KG1 (cell line): ENCODE results near the gene ALPI.

Experiments used
- DNase-seq: peaks from one replicate; lab custom pipeline; 2025; lab: John Stamatoyannopoulos, UW

ALPI gene

GRCh38 chr2:232485757-232486557 lies 30.0 kb downstream of the ALPI start:
- no peak for DNase-seq

DNA sequence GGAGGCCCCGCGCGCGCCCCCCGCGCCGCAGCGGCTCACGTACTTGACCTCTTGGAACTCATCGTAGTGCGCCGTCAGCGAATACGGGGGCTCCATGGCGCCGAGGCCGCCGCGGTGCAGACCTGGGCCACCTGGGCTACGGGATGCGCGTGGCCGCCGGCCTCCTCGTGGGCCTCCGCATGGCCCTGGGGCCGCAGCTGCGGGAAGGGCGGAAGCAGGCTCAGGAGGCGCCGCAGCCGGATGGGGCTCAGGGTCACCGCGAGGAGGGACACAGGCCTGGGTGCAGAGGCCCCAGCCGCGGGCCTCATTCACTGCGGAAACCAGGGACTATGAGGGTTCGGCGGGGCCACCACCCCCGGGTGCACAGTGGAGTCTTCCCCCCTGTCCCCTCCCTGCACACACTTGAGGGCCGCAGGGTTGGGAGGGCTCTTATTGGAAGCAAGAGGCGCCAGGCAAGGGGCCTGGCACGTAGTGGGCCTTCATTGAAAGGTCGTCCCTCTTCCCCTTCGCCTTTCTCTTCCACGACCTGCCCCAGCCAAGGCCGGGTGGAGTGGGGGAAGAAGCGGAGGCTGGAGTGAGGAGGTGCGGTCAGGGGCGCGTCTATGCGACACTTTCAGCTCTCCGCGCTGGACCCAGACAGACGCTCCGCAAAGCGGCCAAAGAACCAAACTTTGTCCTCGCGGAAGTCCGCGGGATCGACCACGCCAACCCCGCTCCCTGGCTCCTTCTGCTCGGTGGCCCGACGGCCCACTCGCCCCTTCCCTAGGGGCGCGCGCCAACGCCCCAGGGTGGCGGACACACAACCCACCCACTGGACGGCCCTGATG lies 30.8 kb downstream of the ALPI start:
- DNase-seq: no peak

DNA sequence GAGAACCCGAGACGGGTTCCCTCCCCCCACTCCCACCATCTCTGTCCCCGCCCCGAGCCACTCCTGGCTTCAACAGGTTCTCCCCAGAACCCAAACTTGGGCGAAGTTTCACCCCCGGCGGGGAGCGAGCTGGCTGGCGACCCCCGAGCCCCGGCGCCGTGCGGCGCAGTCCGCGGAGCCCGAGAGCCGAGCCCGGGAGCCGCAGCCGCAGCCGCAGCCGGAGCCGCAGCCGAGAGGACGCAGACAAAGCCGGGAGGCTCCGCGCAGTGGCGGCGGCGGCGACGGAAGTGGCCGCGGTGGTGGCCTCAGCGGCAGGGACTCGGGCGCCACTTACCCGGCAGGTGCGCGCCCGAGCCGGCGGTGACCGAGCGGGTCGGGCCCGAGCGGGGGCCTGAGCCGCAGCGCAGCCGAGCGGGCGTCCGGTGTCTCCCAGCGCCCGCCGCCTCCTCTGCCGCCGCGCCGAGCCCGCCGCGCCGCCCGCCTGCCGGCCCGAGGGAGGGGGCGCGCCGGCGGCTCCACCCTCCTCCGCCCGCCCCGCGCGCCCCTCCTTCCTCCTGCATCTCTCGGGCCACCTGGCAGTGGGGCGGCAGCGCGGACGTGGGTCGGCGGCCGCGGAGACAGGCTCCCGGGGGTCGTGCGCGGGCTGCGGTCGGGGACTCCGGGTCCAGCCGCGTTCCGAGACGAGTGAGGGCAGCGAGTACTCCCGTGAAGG lies 31.6 kb downstream of the ALPI start, which contains the start of gene ECEL1:
Gene ECEL1, minus strand, starts transcription at position 450 of the 712 bp plus-strand sequence. CDS start 1,181 bp downstream, outside the sequence.
- DNase-seq: no peak

DNA sequence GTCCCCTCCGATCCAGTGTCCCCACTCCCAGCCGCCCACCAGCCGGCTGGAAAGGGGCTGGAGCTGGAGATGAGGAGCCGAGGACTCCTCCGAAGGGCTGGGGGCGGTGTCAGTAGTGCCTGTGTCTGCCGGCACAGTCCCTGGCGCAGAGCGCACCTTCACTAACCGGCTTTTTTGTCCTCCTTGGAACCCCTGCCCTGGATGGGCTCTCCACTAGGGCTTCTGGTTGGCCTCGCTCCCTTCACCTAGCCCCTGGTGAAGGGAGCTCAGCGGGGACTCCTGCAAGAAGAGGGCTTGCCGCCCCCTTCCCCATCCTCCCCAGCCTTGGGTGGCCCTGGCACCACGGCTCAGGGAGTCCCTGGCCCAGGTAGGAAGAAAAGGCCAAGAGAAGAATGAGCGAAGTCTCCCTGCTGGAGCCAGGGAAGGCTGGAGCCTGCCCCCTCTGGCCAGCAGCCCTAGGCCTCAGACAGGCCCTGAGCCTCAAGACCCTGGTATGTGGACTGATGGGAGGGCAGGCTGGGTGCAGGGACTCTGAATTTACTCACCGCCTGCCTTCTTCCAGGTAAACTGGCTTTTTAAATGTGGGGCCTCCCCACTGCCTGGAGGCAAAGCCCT lies 32.3 kb downstream of the ALPI start:
- DNase-seq: no peak

DNA sequence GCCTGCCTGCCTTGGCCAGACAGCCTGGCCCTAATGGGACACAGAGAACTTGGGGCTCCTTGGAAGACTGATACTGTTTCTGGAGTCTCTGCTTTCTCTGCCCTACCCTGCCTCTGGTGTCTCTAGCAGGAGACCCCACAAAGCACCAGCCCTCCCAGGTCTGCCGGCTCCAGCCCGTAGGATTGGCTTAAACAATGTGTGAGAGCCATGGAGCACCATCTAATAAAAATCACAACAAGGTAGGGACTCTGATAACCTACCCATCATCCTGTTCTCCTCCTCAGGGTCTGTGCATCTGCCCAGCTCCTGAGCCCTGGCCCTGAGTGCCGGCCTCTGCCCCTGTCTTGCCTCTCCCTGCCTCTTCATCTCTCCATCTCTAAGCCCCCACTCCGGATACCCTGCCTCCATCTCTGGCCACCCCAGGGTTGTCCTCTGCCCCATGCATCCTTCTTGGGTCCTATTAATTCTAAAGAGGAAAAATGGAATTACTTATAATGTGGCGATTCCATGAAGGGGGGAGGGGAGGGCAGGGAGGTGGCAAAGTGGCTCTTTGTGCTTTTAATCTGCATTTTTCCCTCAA lies 32.9 kb downstream of the ALPI start:
- DNase-seq: no peak

DNA sequence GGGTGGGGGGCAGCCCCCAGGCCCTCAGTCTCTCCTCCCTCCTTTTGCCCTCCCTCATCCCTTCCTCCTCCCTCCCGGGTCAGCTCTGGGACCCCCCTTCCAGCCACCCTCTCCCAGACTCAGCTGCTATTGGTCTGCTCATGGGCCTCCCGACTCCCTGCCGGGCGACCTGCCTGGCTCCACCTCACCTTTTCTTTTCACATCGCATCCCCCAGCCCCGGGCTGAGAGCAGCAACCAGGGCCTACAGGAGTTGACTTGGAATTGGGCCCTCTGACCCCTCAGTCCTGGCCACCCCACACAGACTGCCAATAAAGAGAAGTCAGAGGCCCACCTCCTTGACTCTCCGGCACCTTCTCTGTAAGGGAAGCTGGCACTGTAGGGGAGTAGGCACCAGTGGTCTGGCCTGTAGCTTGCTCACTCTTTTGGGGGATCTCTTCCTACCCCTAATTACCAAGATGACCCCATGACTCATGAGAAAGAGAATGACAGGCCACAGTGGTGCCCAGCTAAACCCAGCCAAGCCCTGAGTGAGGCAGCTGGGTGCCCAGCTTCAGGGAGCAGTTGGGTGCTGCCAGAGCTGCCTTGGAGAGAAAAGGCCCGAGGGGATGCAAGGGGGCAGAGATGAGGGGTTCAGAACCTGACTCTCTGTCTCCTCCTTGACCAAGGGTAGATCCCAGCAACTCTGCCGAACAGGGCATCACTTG lies 33.7 kb downstream of the ALPI start:
- DNase-seq: no peak

DNA sequence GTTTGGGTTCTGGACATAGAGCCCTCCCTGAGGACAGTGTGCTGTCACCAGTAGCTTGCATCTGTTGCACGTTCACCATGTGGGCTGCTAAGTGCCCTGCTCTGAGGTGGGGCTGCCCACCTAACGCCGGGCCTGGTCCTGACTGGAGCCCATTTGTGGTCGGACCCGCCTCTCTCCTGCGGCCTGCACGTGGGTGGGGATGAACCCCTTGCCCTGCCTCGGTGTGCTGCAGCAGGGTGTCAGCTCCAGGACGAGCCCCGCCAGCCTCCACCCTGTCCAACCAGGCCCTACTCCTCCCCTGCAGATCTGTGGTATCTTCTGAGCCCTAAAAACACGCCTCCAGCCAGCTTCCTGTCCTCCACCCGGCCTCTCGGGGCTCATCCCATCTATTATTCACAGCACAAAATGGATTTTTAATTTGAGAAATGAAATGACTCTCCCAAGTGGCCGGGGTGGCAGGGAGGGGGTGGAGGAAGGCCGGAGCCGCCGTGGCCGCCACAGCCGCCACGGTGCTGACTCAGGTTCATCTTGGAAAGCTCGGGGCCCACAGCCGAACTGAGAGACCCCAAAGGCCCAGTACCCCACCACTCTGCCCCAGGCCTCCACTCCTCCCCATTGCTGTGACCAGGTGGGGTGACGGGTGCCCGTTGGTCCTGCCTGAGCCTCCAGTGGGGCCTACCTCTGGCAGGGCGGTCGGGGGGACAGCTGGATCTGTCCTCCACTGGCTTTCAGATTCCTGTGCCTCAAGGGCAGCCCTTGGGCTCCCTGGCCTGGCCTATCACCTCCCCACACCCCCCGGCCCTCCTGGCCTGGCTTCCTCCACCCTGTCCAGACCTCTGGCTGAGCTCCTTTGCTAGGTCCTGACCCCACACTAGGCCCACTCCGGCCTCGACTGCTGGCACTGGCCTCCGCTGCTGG lies 34.5 kb downstream of the ALPI start:
- DNase-seq: no peak

- no peak for DNase-seq
Observed at GRCh38 chr2:232491139-232491780, 35.3 kb downstream of the ALPI start.

DNA sequence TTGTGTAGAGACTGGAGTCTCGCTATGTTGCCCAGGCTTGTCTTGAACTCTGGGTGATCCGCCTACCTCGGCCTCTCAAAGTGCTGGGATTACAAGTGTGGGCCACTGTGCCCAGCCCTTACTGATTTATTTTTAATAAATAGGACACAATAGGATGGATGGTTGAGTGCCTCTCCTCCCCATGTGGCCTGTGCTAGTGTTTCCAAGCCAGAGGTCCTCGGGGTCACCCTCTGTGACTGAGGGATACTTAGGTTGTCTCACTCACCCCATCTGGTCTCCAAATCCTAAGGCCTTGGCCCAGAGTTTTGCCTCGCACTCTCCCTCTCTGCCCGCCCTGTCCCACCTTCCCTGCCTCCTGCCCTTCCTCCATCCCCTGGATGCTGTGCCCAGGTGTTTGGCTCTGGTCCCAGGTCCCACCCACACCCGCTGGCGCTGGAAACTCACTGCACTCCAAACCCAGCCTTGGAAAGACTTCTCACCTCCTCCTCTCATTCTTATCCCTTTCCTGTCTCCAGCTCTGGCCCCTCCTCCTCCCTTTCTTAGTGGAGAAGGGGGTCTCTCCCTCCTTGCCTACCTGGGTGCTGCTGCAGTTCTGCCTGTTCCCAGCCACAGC lies 36.4 kb downstream of the ALPI start:
- no peak for DNase-seq

- DNase-seq: no peak
Observed at GRCh38 chr2:232492963-232493700, 37.2 kb downstream of the ALPI start.

- no peak for DNase-seq
Observed at GRCh38 chr2:232493701-232494474, 37.9 kb downstream of the ALPI start.

DNA sequence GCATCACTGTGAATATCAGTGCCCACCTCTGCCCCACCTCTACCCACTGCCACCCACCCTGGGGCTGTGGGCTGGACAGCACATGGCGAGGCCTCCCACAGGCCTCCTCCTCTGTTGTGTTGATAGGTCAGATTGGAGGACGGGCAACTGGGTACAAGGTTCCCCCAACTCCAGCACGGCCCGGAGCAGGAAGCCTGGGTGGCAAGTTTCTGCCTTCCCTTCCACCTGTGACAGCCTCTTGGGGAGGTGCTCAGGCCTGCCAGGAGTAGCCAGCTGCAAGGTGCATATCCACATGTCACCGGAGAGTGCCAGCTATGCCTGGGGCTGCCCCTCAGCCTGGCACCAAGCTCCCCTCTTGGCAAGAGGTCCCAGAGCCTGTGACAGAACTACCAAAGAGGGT lies 38.6 kb downstream of the ALPI start:
- DNase-seq: no peak

- no peak for DNase-seq
Observed at GRCh38 chr2:232495292-232495691, 39.3 kb downstream of the ALPI start.

GRCh38 chr2:232496501-232497270 lies 40.7 kb downstream of the ALPI start:
- DNase-seq: no peak

DNA sequence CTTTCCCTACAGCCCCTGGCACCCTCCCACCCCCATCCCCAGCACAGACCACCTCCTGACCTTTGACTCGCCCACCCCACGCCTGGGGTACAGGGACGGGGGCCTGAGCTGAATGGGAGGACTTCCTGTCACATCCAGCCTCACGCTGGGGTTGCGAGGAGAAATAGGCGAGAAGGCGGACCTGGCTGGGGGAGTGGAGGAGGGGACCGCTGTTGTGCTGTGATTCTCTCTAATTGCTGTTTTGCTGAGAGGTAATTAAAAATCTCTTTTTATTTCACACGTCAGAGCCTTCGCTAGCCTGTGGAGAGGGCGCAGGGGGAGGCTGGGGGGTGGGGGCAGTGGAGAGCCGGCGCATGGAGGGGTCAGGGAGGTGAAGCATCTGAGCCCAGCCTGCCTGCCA lies 41.4 kb downstream of the ALPI start:
- no peak for DNase-seq

- no peak for DNase-seq
Observed at GRCh38 chr2:232498452-232498851, 42.5 kb downstream of the ALPI start.

GRCh38 chr2:232501331-232501771 lies 45.4 kb downstream of the ALPI start:
- DNase-seq: no peak
